Panc1 (cell line): Measurements from ENCODE around the gene FBXO42. TPM values are rescaled to one million over a fixed set of nuclear protein-coding genes. Genes with fewer than 3 reads are reported as not detected.

Experiments
- ATAC-seq: fragments of 200-7000 bp; cut with Tn5 transposase; 2 replicates; pipeline ENCODE4 v1.9.1; 2020; ENCODE audit warnings: mild to moderate bottlenecking, moderate library complexity
- BruUV-seq: library from RNA; stranded (reverse); fragments of 400-500 nt; replicated peaks from 2 replicates; lab custom pipeline; 2021; lab: Mats Ljungman, UMichigan
- CTCF ChIA-PET: fragments of 300-600 bp; sonication (Branson Sonifier 250); formaldehyde crosslinking; loops from one replicate; lab custom pipeline; 2022; ENCODE audit warnings: antibody characterized with exemption; lab: Charles Lee
- POLR2A ChIA-PET: fragments of 300-600 bp; sonication (Branson Sonifier 250); formaldehyde crosslinking; loops from one replicate; lab custom pipeline; 2022; ENCODE audit warnings: antibody characterized with exemption; lab: Charles Lee
- DNase-seq: peaks from one replicate; pipeline ENCODE4 v3.0.0-alpha.2; 2010; ENCODE audit warnings: low read depth, low spot score
- H3K27ac ChIP-seq: 2 replicates; pipeline ENCODE4 v1.5.1; 2011; ENCODE audit warnings: mild to moderate bottlenecking, low read length, inconsistent platforms
- H3K27me3 ChIP-seq: fragments of 200-500 bp; sonication (Bioruptor generic); 2 replicates; pipeline ENCODE4 v1.6.0; 2014; ENCODE audit warnings: low read length, inconsistent platforms; ENCODE audit not compliant: control insufficient read depth, insufficient read depth
- H3K36me3 ChIP-seq: fragments of 200-500 bp; sonication (Bioruptor generic); 2 replicates; pipeline ENCODE4 v1.5.1; 2014; ENCODE audit warnings: inconsistent platforms, mild to moderate bottlenecking, low read length, moderate library complexity; ENCODE audit not compliant: control insufficient read depth, insufficient read depth
- H3K4me1 ChIP-seq: 2 replicates; pipeline ENCODE4 v1.5.1; 2011; ENCODE audit warnings: inconsistent platforms, mild to moderate bottlenecking, low read length, moderate library complexity; ENCODE audit not compliant: control insufficient read depth, insufficient read depth
- H3K4me3 ChIP-seq, 2 experiments: 2 replicates each; pipeline ENCODE4 v1.5.1; 2011 to 2012; ENCODE audit warnings: low read depth in 2 of 2, low read length in 2 of 2, mild to moderate bottlenecking in 2 of 2, inconsistent platforms in 1 of 2, moderate library complexity in 1 of 2
- H3K9me3 ChIP-seq: fragments of 200-500 bp; sonication (Bioruptor generic); 2 replicates; pipeline ENCODE4 v1.5.1; 2014; ENCODE audit warnings: low read depth, mild to moderate bottlenecking, inconsistent platforms, low read length, moderate library complexity; ENCODE audit not compliant: control insufficient read depth, insufficient read depth
- POLR2AphosphoS5 ChIP-seq: IDR thresholded peaks from 2 replicates; pipeline ENCODE4 v1.6.1; 2012; ENCODE audit warnings: mild to moderate bottlenecking, low read depth, low read length, moderate library complexity
- SIN3A ChIP-seq: IDR thresholded peaks from 2 replicates; pipeline ENCODE4 v1.6.1; 2012; ENCODE audit warnings: low read depth, mild to moderate bottlenecking, low read length, moderate library complexity, borderline replicate concordance; ENCODE audit not compliant: insufficient read depth
- TCF7L2 ChIP-seq: IDR thresholded peaks from 2 replicates; pipeline ENCODE4 v1.6.1; 2011; ENCODE audit warnings: mild to moderate bottlenecking, low read depth, low read length, inconsistent platforms
- in situ Hi-C: cut with HindIII; loops from 2 replicates; pipeline ENCODE4 v1.10.0; 2016; ENCODE audit warnings: low sequenced_read_pairs, low pct_unique_long_range_greater_than_20kb
- intact Hi-C: fragments of 100-400 bp; cut with micrococcal nuclease; formaldehyde crosslinking; loops from one replicate; pipeline ENCODE4 v1.10.0; 2022; ENCODE audit not compliant: unreplicated experiment
- total RNA-seq: library from RNA; stranded (reverse); gene quantifications from one replicate; pipeline ENCODE4 v1.2.1, GENCODE V29; 2021; ENCODE audit not compliant: unreplicated experiment
- TF ChIP-seq, protein P1 (sequence below): fragments of 450-650 bp; IDR thresholded peaks from 2 replicates; pipeline ENCODE4 v1.5.1; 2017; ENCODE audit warnings: mild to moderate bottlenecking
- TF ChIP-seq, protein P2 (sequence below), 2 experiments: IDR thresholded peaks; 2 replicates each; pipeline ENCODE4 v1.6.1; 2011 to 2012; ENCODE audit warnings: low read depth in 2 of 2, control low read depth in 1 of 2, low read length in 1 of 2, mild to moderate bottlenecking in 1 of 2, moderate library complexity in 1 of 2; ENCODE audit not compliant: insufficient read depth in 1 of 2

Gene FBXO42
- total RNA-seq, 1 experiment from 2014 or later = 25.7 TPM

- ATAC-seq = no peak
- BruUV-seq = no TSS peak
- ChIA-PET CTCF (interaction anchor here (0.7 kb wide), 1 partner anchor 213 kb away, joined by 3 read pairs; no protein-coding TSS in a partner anchor), POLR2A (interaction anchor here (0.6 kb wide), 1 partner anchor 86 kb away, joined by 10 read pairs; no protein-coding TSS in a partner anchor)
- Histone ChIP-seq H3K4me3 (no peak overlapping the region), H3K27ac (no peak overlapping the region), H3K36me3 (no peaks in the 10 kb centered on the region), H3K27me3 (no peaks in the 10 kb centered on the region), H3K4me1 (no peaks in the 10 kb centered on the region), H3K9me3 (no peaks in the 10 kb centered on the region)
- intact Hi-C loops = no loop called here
- DNase-seq = no peak
- in situ Hi-C loops = no loop called here
- TF ChIP-seq TCF7L2 = no peak
These were observed 59.5 kb downstream of the FBXO42 start for GRCh38 chr1:16292739-16293138.

DNA sequence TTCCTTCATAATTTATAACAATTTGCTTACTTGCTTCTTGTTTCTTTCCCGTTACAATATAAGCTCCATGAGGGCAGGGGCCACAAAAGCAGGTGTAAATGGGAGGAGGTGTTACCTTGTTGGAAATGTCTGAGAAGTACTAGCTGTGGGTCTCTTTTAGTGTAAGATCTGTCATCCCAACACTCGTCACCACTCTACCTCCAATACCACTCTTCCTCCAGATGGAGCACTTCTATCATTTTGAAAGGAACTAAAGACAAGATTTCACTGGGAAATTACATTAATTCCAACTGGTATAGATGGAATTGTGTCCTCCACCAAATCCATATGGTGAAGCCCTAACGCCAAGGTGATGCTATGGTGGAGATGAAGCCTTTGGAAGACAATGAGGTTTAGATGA lies 62.3 kb downstream of the FBXO42 start:
- no peaks in the 10 kb centered on the region for H3K36me3 ChIP-seq
- in situ Hi-C loops = no loop called here
- no peak overlapping the region for H3K27ac ChIP-seq
- DNase-seq (no peak), ATAC-seq (no peak)
- no peaks in the 10 kb centered on the region for H3K9me3 ChIP-seq
- no peaks in the 10 kb centered on the region for H3K27me3 ChIP-seq
- POLR2A ChIA-PET = no interaction called here
- H3K4me1 ChIP-seq = no peaks in the 10 kb centered on the region
- no peak overlapping the region for H3K4me3 ChIP-seq
- intact Hi-C loops = no loop called here
- BruUV-seq = no TSS peak
- TF ChIP-seq, protein P1, sequence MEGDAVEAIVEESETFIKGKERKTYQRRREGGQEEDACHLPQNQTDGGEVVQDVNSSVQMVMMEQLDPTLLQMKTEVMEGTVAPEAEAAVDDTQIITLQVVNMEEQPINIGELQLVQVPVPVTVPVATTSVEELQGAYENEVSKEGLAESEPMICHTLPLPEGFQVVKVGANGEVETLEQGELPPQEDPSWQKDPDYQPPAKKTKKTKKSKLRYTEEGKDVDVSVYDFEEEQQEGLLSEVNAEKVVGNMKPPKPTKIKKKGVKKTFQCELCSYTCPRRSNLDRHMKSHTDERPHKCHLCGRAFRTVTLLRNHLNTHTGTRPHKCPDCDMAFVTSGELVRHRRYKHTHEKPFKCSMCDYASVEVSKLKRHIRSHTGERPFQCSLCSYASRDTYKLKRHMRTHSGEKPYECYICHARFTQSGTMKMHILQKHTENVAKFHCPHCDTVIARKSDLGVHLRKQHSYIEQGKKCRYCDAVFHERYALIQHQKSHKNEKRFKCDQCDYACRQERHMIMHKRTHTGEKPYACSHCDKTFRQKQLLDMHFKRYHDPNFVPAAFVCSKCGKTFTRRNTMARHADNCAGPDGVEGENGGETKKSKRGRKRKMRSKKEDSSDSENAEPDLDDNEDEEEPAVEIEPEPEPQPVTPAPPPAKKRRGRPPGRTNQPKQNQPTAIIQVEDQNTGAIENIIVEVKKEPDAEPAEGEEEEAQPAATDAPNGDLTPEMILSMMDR = no peak
- no peak for TF ChIP-seq POLR2AphosphoS5
- TF ChIP-seq TCF7L2 = no peak
- TF ChIP-seq SIN3A = no peak
- TF ChIP-seq, protein P2, sequence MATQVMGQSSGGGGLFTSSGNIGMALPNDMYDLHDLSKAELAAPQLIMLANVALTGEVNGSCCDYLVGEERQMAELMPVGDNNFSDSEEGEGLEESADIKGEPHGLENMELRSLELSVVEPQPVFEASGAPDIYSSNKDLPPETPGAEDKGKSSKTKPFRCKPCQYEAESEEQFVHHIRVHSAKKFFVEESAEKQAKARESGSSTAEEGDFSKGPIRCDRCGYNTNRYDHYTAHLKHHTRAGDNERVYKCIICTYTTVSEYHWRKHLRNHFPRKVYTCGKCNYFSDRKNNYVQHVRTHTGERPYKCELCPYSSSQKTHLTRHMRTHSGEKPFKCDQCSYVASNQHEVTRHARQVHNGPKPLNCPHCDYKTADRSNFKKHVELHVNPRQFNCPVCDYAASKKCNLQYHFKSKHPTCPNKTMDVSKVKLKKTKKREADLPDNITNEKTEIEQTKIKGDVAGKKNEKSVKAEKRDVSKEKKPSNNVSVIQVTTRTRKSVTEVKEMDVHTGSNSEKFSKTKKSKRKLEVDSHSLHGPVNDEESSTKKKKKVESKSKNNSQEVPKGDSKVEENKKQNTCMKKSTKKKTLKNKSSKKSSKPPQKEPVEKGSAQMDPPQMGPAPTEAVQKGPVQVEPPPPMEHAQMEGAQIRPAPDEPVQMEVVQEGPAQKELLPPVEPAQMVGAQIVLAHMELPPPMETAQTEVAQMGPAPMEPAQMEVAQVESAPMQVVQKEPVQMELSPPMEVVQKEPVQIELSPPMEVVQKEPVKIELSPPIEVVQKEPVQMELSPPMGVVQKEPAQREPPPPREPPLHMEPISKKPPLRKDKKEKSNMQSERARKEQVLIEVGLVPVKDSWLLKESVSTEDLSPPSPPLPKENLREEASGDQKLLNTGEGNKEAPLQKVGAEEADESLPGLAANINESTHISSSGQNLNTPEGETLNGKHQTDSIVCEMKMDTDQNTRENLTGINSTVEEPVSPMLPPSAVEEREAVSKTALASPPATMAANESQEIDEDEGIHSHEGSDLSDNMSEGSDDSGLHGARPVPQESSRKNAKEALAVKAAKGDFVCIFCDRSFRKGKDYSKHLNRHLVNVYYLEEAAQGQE (IDR thresholded peaks at IDR 0.05; ENCODE audit: insufficient read depth in 1 of 2, low read depth in 2 of 2, low read length in 1 of 2) = no peak
- CTCF ChIA-PET = interaction anchor here (1.2 kb wide), 1 partner anchor 73 kb away, joined by 6 read pairs; no protein-coding TSS in a partner anchor

DNA sequence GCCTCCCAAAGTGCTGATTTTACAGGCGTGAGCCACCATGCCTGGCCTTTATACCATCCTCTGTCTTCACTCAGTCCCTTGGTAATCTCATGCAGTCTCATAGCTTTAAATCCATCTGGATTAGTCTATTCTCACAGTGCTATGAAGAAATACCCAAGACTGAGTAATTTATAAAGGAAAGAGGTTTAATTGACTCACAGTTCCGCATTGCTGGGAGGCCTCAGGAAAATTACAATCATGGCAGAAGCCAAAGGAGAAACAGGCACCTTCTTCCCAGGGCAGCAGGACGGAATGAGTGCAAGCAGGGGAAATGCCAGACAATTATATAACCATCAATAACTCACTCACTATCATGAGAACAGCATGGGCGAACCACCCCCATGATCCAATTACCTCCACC lies 66.2 kb downstream of the FBXO42 start:
- no peaks in the 10 kb centered on the region for H3K9me3 ChIP-seq
- ChIA-PET CTCF (no interaction called here), POLR2A (no interaction called here)
- intact Hi-C loops = no loop called here
- H3K4me1 ChIP-seq = no peaks in the 10 kb centered on the region
- no peaks in the 10 kb centered on the region for H3K36me3 ChIP-seq
- no TSS peak for BruUV-seq
- H3K27ac ChIP-seq = no peak overlapping the region
- TF ChIP-seq, protein P2 (IDR thresholded peaks at IDR 0.05; ENCODE audit: insufficient read depth in 1 of 2, low read depth in 2 of 2, low read length in 1 of 2) = no peak
- TF ChIP-seq, protein P1 = no peak
- TF ChIP-seq SIN3A (no peak), TCF7L2 (no peak), POLR2AphosphoS5 (no peak)
- in situ Hi-C loops = no loop called here
- no peaks in the 10 kb centered on the region for H3K27me3 ChIP-seq
- H3K4me3 ChIP-seq = no peak overlapping the region
- no peak for ATAC-seq
- DNase-seq = no peak
